A673 (cell line): ENCODE data around the gene PI4K2B. TPM values are rescaled to one million over a fixed set of nuclear protein-coding genes. Genes with fewer than 3 reads are reported as not detected.
"Not testable (repeated sequence)": the region's sequence is repeated elsewhere in the genome, so short reads cannot be mapped to it uniquely, and the experiment has no call there.

ENCODE experiments used
- BruUV-seq: library from RNA; stranded (reverse); fragments of 400-500 nt; replicated peaks from 2 replicates; lab custom pipeline; 2021; lab: Mats Ljungman, UMichigan
- CTCF ChIA-PET: fragments of 300-600 bp; sonication (Branson Sonifier 250); formaldehyde crosslinking; loops from one replicate; lab custom pipeline; 2022; ENCODE audit warnings: antibody characterized with exemption; lab: Charles Lee
- POLR2A ChIA-PET: fragments of 300-600 bp; sonication (Branson Sonifier 250); formaldehyde crosslinking; loops from one replicate; lab custom pipeline; 2022; ENCODE audit warnings: antibody characterized with exemption; ENCODE audit not compliant: low non-redundant PET; lab: Charles Lee
- DNase-seq: peaks from one replicate; pipeline ENCODE4 v3.0.0-alpha.2; 2015; ENCODE audit warnings: low spot score
- H3K27ac ChIP-seq: fragments of 200-600 bp; sonication (generic); 2 replicates; pipeline ENCODE4 v1.5.1; 2016; ENCODE audit warnings: mixed run types, low read depth, mild to moderate bottlenecking, mixed read lengths, antibody characterized with exemption, low read length; ENCODE audit not compliant: poor library complexity, severe bottlenecking
- H3K27me3 ChIP-seq: fragments of 200-600 bp; sonication (generic); replicated peaks from 2 replicates; pipeline ENCODE4 v1.6.1; 2017; ENCODE audit warnings: mixed run types, low read depth, mild to moderate bottlenecking, mixed read lengths, antibody characterized with exemption, low read length; ENCODE audit not compliant: insufficient read depth, poor library complexity
- H3K36me3 ChIP-seq: fragments of 200-600 bp; sonication (generic); 2 replicates; pipeline ENCODE4 v1.6.1; 2016; ENCODE audit warnings: mixed run types, mild to moderate bottlenecking, mixed read lengths, antibody characterized with exemption, low read length; ENCODE audit not compliant: insufficient read depth, poor library complexity, severe bottlenecking
- H3K4me1 ChIP-seq: fragments of 200-600 bp; sonication (generic); 2 replicates; pipeline ENCODE4 v1.6.1; 2017; ENCODE audit warnings: mixed run types, mild to moderate bottlenecking, mixed read lengths, antibody characterized with exemption, low read length; ENCODE audit not compliant: insufficient read depth, poor library complexity, severe bottlenecking
- H3K4me3 ChIP-seq: fragments of 200-600 bp; sonication (generic); 2 replicates; pipeline ENCODE4 v1.5.1; 2016; ENCODE audit warnings: low read depth, mixed run types, mild to moderate bottlenecking, mixed read lengths, low read length; ENCODE audit not compliant: poor library complexity, severe bottlenecking
- H3K9me3 ChIP-seq: fragments of 200-600 bp; sonication (generic); 2 replicates; pipeline ENCODE4 v1.6.1; 2016; ENCODE audit warnings: mixed run types, low read depth, mild to moderate bottlenecking, mixed read lengths, antibody characterized with exemption, low read length; ENCODE audit not compliant: poor library complexity, severe bottlenecking
- CTCF ChIP-seq: fragments of 300-800, 200-600 bp; sonication (generic); conservative IDR thresholded peaks from 2 replicates; pipeline ENCODE4 v1.5.1; 2017; ENCODE audit warnings: low read depth, mild to moderate bottlenecking, antibody characterized with exemption, low read length, moderate library complexity, mixed read lengths
- EZH2 ChIP-seq: fragments of 200-600 bp; sonication (generic); IDR thresholded peaks from 2 replicates; pipeline ENCODE4 v1.6.1; 2017; ENCODE audit warnings: borderline replicate concordance, low read depth, mild to moderate bottlenecking, mixed read lengths, antibody characterized with exemption, low read length; ENCODE audit not compliant: poor library complexity, severe bottlenecking
- intact Hi-C: fragments of 100-400 bp; cut with micrococcal nuclease; formaldehyde crosslinking; loops from one replicate; pipeline ENCODE4 v1.10.0; 2022; ENCODE audit not compliant: unreplicated experiment
- total RNA-seq: library from RNA; stranded (reverse); gene quantifications from 2 replicates; pipeline ENCODE4 v1.2.3, GENCODE V29; 2021

PI4K2B gene
- total RNA-seq, 1 experiment from 2014 or later: 13.3 TPM

GRCh38 chr4:25252230-25253070 lies 18.6 kb downstream of the PI4K2B start:
- Histone ChIP-seq H3K4me3 (no peak overlapping the region), H3K27me3 (no peaks in the 10 kb centered on the region), H3K9me3 (no peaks in the 10 kb centered on the region), H3K27ac (no peak overlapping the region), H3K4me1 (no peaks in the 10 kb centered on the region), H3K36me3 (no peaks in the 10 kb centered on the region)
- DNase-seq: no peak
- ChIA-PET CTCF (no interaction called here), POLR2A (no interaction called here)
- TF ChIP-seq CTCF (no peak), EZH2 (no peak)
- BruUV-seq: no TSS peak
- intact Hi-C loops: no loop called here

GRCh38 chr4:25253071-25253445 lies 19.2 kb downstream of the PI4K2B start:
- no peak for DNase-seq
- no TSS peak for BruUV-seq
- H3K4me1 ChIP-seq: no peaks in the 10 kb centered on the region
- ChIA-PET POLR2A (no interaction called here), CTCF (no interaction called here)
- TF ChIP-seq CTCF (no peak), EZH2 (no peak)
- H3K27me3 ChIP-seq: no peaks in the 10 kb centered on the region
- H3K4me3 ChIP-seq: no peak overlapping the region
- no peaks in the 10 kb centered on the region for H3K36me3 ChIP-seq
- H3K27ac ChIP-seq: no peak overlapping the region
- intact Hi-C loops: no loop called here
- no peaks in the 10 kb centered on the region for H3K9me3 ChIP-seq

DNA sequence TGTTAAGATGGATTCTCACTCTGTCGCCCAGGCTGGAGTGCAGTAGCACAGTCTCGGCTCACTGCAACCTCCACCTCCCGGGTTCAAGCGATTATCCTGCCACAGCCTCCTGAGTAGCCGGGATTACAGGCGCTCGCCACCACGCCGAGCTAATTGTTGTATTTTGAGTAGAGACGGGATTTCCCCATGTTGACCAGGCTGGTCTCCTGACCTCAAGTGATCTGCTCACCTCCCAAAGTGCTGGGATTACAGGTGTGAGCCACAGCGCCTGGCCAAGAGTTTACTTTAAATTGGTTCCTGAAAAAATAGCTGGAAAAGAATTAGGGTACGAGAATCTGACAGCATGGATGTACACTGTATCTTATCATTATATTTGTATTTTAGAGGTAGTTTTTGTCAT lies 20.0 kb downstream of the PI4K2B start:
- H3K9me3 ChIP-seq, H3K27ac ChIP-seq, DNase-seq, H3K4me1 ChIP-seq, CTCF ChIA-PET, BruUV-seq, intact Hi-C loops, H3K4me3 ChIP-seq, POLR2A ChIA-PET, H3K36me3 ChIP-seq, H3K27me3 ChIP-seq: not testable (repeated sequence)
